ENCODE results near the gene SLC6A2. TPM values are rescaled to one million over a fixed set of nuclear protein-coding genes. Genes with fewer than 3 reads are reported as not detected.

The SLC6A2 gene
- total and polyA plus RNA-seq, 8 donors = 0.13 to 0.73 TPM; not detected in 6

GRCh38 chr16:55660828-55661227 lies 5.0 kb downstream of the SLC6A2 start:
- Histone ChIP-seq H3K4me1 (peaks cover 7 to 10% (median 9%) of the 10 kb centered on the region in 4 donors), H3K27me3 (peaks cover 7 to 30% (median 20%) of the 10 kb centered on the region in 3 donors), H3K36me3 (no peaks in the 10 kb centered on the region), H3K9me3 (peaks cover 0 to 8% (median 0%) of the 10 kb centered on the region in 4 donors), H3K4me3 (no peak overlapping the region), H3K27ac (no peak overlapping the region)
- intact Hi-C loops (cut with DNase I; ENCODE audit: low total_unique reads) = no loop called here
- no peak for DNase-seq
- WGBS, 5 donors = 46 to 66% (median 48%) methylated on average over 2 of the region's 2 CpGs
- TF ChIP-seq EP300 (IDR thresholded peaks at IDR 0.05) (no peak), POLR2A (IDR thresholded peaks at IDR 0.05) (no peak), CTCF (IDR thresholded peaks at IDR 0.05) (no peak), POLR2AphosphoS5 (IDR thresholded peaks at IDR 0.05) (no peak)

GRCh38 chr16:55661941-55662643 lies 6.3 kb downstream of the SLC6A2 start:
- Histone ChIP-seq H3K9me3 (peaks cover 0 to 8% (median 0%) of the 10 kb centered on the region in 4 donors), H3K4me3 (no peak overlapping the region), H3K27ac (no peak overlapping the region), H3K27me3 (peaks cover 0 to 22% (median 7%) of the 10 kb centered on the region in 3 donors), H3K36me3 (no peaks in the 10 kb centered on the region), H3K4me1 (no peaks in the 10 kb centered on the region)
- intact Hi-C loops (cut with DNase I; ENCODE audit: low total_unique reads) = no loop called here
- DNase-seq = no peak
- no peak for TF ChIP-seq POLR2AphosphoS5 (IDR thresholded peaks at IDR 0.05)
- TF ChIP-seq CTCF (IDR thresholded peaks at IDR 0.05) = no peak
- TF ChIP-seq POLR2A (IDR thresholded peaks at IDR 0.05) = no peak
- no peak for TF ChIP-seq EP300 (IDR thresholded peaks at IDR 0.05)

GRCh38 chr16:55662644-55663031 lies 6.8 kb downstream of the SLC6A2 start:
- no peak overlapping the region for H3K4me3 ChIP-seq
- H3K27me3 ChIP-seq = peaks cover 0 to 16% (median 2%) of the 10 kb centered on the region in 3 donors
- H3K27ac ChIP-seq = no peak overlapping the region
- H3K9me3 ChIP-seq = peaks cover 0 to 8% (median 0%) of the 10 kb centered on the region in 4 donors
- TF ChIP-seq EP300 (IDR thresholded peaks at IDR 0.05) (no peak), CTCF (IDR thresholded peaks at IDR 0.05) (no peak), POLR2AphosphoS5 (IDR thresholded peaks at IDR 0.05) (no peak), POLR2A (IDR thresholded peaks at IDR 0.05) (no peak)
- H3K4me1 ChIP-seq = no peaks in the 10 kb centered on the region
- no peaks in the 10 kb centered on the region for H3K36me3 ChIP-seq
- peak in 1 of 2 donors; percentile 74 for DNase-seq
- intact Hi-C loops (cut with DNase I; ENCODE audit: low total_unique reads) = no loop called here
- WGBS, 5 donors = 66 to 77% (median 73%) methylated on average over 5 of the region's 5 CpGs

DNA sequence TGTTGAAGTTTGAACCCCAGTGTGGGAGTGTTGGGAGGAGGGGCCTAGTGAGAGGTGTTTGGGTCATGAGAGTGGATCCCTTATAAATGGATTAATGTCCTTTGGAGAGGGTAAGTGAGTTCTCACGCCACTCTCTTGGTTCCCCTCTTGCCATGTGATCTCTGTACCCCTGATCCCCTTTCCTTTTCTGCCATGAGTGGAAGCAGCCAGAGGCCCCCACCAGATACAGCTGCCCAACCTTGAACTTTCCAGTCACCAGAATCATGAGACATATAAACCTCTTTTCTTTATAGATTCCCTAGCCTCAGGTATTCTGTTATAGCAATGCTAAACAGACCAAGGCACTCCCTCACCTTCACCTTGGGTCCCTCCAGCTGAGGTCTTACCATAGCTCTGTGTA lies 7.4 kb downstream of the SLC6A2 start:
- no peak for DNase-seq
- Histone ChIP-seq H3K36me3 (no peaks in the 10 kb centered on the region), H3K9me3 (peaks cover 0 to 8% (median 0%) of the 10 kb centered on the region in 4 donors), H3K4me1 (no peaks in the 10 kb centered on the region), H3K27me3 (peaks cover 0 to 10% (median 0%) of the 10 kb centered on the region in 3 donors), H3K27ac (no peak overlapping the region), H3K4me3 (no peak overlapping the region)
- intact Hi-C loops (cut with DNase I; ENCODE audit: low total_unique reads) = no loop called here
- TF ChIP-seq CTCF (IDR thresholded peaks at IDR 0.05) = no peak
- no peak for TF ChIP-seq POLR2A (IDR thresholded peaks at IDR 0.05)
- no peak for TF ChIP-seq EP300 (IDR thresholded peaks at IDR 0.05)
- no peak for TF ChIP-seq POLR2AphosphoS5 (IDR thresholded peaks at IDR 0.05)
- 77 to 100% (median 94%) methylated on average over 1 of the region's 1 CpG for WGBS, 5 donors
